Lower lobe of right lung (tissue), 2 donors: ENCODE results near the gene FBXL14. TPM values are rescaled to one million over a fixed set of nuclear protein-coding genes. Genes with fewer than 3 reads are reported as not detected.
A peak's percentile ranks its signal among the peaks of the same experiment; 100 is the strongest.

ENCODE experiments used
- ATAC-seq, 2 donors: fragments of 200-7000 bp; cut with Tn5 transposase; one replicate each; pipeline ENCODE4 v1.9.1; 2020 to 2022; ENCODE audit warnings: mild to moderate bottlenecking in 2 of 2, moderate library complexity in 2 of 2
- DNase-seq: peaks from one replicate; pipeline ENCODE4 v3.0.0-alpha.2; 2020
- H3K27ac ChIP-seq: fragments of 200-600 bp; one replicate; pipeline ENCODE4 v1.8.0; 2022
- H3K27me3 ChIP-seq: fragments of 200-600 bp; one replicate; pipeline ENCODE4 v1.8.0; 2022; ENCODE audit warnings: low read depth
- H3K36me3 ChIP-seq: fragments of 200-600 bp; one replicate; pipeline ENCODE4 v1.8.0; 2022; ENCODE audit warnings: mild to moderate bottlenecking
- H3K4me1 ChIP-seq: fragments of 200-600 bp; one replicate; pipeline ENCODE4 v1.8.0; 2022
- H3K4me3 ChIP-seq: fragments of 200-600 bp; one replicate; pipeline ENCODE4 v1.8.0; 2022; ENCODE audit warnings: mild to moderate bottlenecking
- H3K9me3 ChIP-seq: fragments of 200-600 bp; one replicate; pipeline ENCODE4 v1.8.0; 2022
- intact Hi-C: fragments of 100-400 bp; cut with DNase I; formaldehyde crosslinking; loops from one replicate; pipeline ENCODE4 v1.11.0; 2022
- total RNA-seq: library from RNA; stranded (reverse); fragmentation: NEBNext Ultra II Directional; extraction: Animal tissue kit (Norgen Biotek cat#: 25700); gene quantifications from one replicate; pipeline ENCODE4 v1.2.1, GENCODE V29; 2021
- TF ChIP-seq, protein P1 (sequence below): fragments of 200-600 bp; IDR thresholded peaks from one replicate; pipeline ENCODE4 v1.8.0; 2022; ENCODE audit warnings: antibody characterized with exemption, mild to moderate bottlenecking
- donor health status: DM: no; HTN: yes; CAD: no; lungs with severe emphysema.

The FBXL14 gene
- total RNA-seq, 1 donor from 2014 or later: 16.6 TPM

- intact Hi-C loops: no loop called here
- TF ChIP-seq, protein P1, sequence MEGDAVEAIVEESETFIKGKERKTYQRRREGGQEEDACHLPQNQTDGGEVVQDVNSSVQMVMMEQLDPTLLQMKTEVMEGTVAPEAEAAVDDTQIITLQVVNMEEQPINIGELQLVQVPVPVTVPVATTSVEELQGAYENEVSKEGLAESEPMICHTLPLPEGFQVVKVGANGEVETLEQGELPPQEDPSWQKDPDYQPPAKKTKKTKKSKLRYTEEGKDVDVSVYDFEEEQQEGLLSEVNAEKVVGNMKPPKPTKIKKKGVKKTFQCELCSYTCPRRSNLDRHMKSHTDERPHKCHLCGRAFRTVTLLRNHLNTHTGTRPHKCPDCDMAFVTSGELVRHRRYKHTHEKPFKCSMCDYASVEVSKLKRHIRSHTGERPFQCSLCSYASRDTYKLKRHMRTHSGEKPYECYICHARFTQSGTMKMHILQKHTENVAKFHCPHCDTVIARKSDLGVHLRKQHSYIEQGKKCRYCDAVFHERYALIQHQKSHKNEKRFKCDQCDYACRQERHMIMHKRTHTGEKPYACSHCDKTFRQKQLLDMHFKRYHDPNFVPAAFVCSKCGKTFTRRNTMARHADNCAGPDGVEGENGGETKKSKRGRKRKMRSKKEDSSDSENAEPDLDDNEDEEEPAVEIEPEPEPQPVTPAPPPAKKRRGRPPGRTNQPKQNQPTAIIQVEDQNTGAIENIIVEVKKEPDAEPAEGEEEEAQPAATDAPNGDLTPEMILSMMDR: no peak
- Histone ChIP-seq H3K4me3 (peak within 1 kb of the TSS; percentile 58), H3K9me3 (no peaks in the 10 kb centered on the region), H3K36me3 (no peaks in the 10 kb centered on the region), H3K27me3 (peaks cover 25% of the 10 kb centered on the region), H3K4me1 (peaks cover 38% of the 10 kb centered on the region), H3K27ac (no peak within 1 kb of the TSS)
- ATAC-seq: no peak
- DNase-seq: no peak
Measured at GRCh38 chr12:1628666-1629337, 34.4 kb upstream of the FBXL14 start, which contains the start of gene WNT5B. Gene WNT5B (plus strand): TSS chr12:1629231. CDS start chr12:1631355, 2,124 bp downstream.

DNA sequence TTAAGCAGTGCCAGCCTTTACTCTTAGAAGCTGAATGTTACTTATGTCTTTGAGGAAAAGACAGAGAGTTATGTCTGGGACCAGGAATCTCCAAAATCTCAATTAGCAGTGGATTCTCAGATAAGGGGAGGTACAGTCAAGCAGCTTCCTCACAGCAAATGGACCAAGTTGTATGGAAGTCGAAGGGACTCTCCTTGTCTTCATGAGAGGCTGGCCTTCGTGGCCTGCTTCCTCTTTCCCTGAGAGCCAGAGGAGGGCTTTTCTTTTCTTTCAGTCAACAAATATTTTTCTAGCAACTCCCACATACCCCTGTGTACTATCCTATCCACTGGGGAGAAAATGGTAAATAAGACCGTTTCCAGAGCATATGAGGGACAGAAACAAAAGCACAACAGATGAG lies 28.0 kb upstream of the FBXL14 start:
- TF ChIP-seq, protein P1: no peak

DNA sequence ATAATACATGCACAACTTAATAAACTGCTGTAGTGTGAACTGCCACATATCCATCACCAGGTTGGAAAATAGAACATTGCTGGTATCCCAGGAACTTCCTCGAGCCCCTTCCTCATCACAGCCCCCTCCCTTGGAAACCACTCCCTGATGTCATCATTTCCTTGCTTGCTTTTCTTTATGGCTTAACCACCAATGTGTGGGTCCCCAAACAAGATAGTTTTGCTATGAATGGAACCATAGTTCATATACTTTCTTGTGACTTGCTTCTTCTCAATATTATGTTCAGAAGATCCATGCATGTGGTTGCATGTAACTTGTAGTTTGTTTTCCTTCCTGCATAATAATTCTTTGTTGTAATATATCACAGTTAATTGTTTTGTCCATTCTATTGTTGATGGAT lies 25.7 kb upstream of the FBXL14 start:
- DNase-seq (no peak), ATAC-seq (no peak)
- H3K4me3 ChIP-seq: no peak overlapping the region
- H3K27me3 ChIP-seq: no peaks in the 10 kb centered on the region
- intact Hi-C loops: no loop called here
- H3K4me1 ChIP-seq: peaks cover 20% of the 10 kb centered on the region
- H3K27ac ChIP-seq: no peak overlapping the region
- TF ChIP-seq, protein P1: no peak
- H3K9me3 ChIP-seq: no peaks in the 10 kb centered on the region
- H3K36me3 ChIP-seq: no peaks in the 10 kb centered on the region

More for the DNA sequence above, 28.0 kb upstream of the FBXL14 start:
- no peaks in the 10 kb centered on the region for H3K27me3 ChIP-seq
- no peak overlapping the region for H3K27ac ChIP-seq
- H3K4me3 ChIP-seq: no peak overlapping the region
- peaks cover 28% of the 10 kb centered on the region for H3K4me1 ChIP-seq
- no peaks in the 10 kb centered on the region for H3K36me3 ChIP-seq
- intact Hi-C loops: no loop called here
- no peaks in the 10 kb centered on the region for H3K9me3 ChIP-seq
- ATAC-seq: no peak
- no peak for DNase-seq

- TF ChIP-seq, protein P1: no peak
- Histone ChIP-seq H3K4me3 (peak overlapping the region; percentile 0), H3K9me3 (no peaks in the 10 kb centered on the region), H3K36me3 (no peaks in the 10 kb centered on the region), H3K27me3 (no peaks in the 10 kb centered on the region), H3K4me1 (peaks cover 19% of the 10 kb centered on the region), H3K27ac (no peak overlapping the region)
- DNase-seq (peak; percentile 80), ATAC-seq (peak; percentile 58 to 71)
- intact Hi-C loops: no loop called here
Measured at GRCh38 chr12:1619587-1619986, 25.2 kb upstream of the FBXL14 start.

GRCh38 chr12:1619159-1619558 lies 24.8 kb upstream of the FBXL14 start:
- peaks cover 19% of the 10 kb centered on the region for H3K4me1 ChIP-seq
- no peaks in the 10 kb centered on the region for H3K36me3 ChIP-seq
- H3K27me3 ChIP-seq: no peaks in the 10 kb centered on the region
- no peaks in the 10 kb centered on the region for H3K9me3 ChIP-seq
- no peak overlapping the region for H3K27ac ChIP-seq
- intact Hi-C loops: no loop called here
- H3K4me3 ChIP-seq: peak overlapping the region; percentile 0
- no peak for ATAC-seq
- DNase-seq: no peak
- TF ChIP-seq, protein P1: no peak
